Endothelial cell (in vitro differentiated cells): ENCODE data around the gene ZDHHC22. TPM values are rescaled to one million over a fixed set of nuclear protein-coding genes. Genes with fewer than 3 reads are reported as not detected.
A peak's percentile ranks its signal among the peaks of the same experiment; 100 is the strongest.

ENCODE experiments used
- DNase-seq: peaks from one replicate; pipeline ENCODE4 v3.0.0; 2021; ENCODE audit warnings: low spot score
- H3K27ac Mint-ChIP-seq: one replicate; pipeline ENCODE4 v1.8.0; 2021; ENCODE audit warnings: mixed read lengths, inconsistent platforms; ENCODE audit not compliant: unreplicated experiment
- H3K27me3 Mint-ChIP-seq: one replicate; pipeline ENCODE4 v1.8.0; 2021; ENCODE audit warnings: mild to moderate bottlenecking, moderate library complexity, mixed read lengths, inconsistent platforms; ENCODE audit not compliant: unreplicated experiment
- H3K36me3 Mint-ChIP-seq: one replicate; pipeline ENCODE4 v1.8.0; 2021; ENCODE audit warnings: mild to moderate bottlenecking, low read depth, mixed read lengths, inconsistent platforms; ENCODE audit not compliant: unreplicated experiment
- H3K4me1 Mint-ChIP-seq: one replicate; pipeline ENCODE4 v1.8.0; 2021; ENCODE audit warnings: mild to moderate bottlenecking, mixed read lengths, inconsistent platforms; ENCODE audit not compliant: unreplicated experiment
- H3K4me3 Mint-ChIP-seq: one replicate; pipeline ENCODE4 v1.8.0; 2021; ENCODE audit warnings: mild to moderate bottlenecking, mixed read lengths, inconsistent platforms; ENCODE audit not compliant: unreplicated experiment
- H3K9me3 Mint-ChIP-seq: one replicate; pipeline ENCODE4 v1.8.0; 2021; ENCODE audit warnings: mixed read lengths, inconsistent platforms; ENCODE audit not compliant: unreplicated experiment
- CTCF ChIP-seq: fragments of 200-600 bp; sonication (generic); IDR thresholded peaks from one replicate; pipeline ENCODE4 v1.5.0; 2021; ENCODE audit warnings: antibody characterized with exemption; ENCODE audit not compliant: unreplicated experiment
- total RNA-seq: library from RNA; stranded (reverse); fragmentation: NEBNext Ultra II Directional; extraction: Animal tissue kit (Norgen Biotek cat#: 25700); gene quantifications from one replicate; pipeline ENCODE4 v1.2.1, GENCODE V29; 2021; ENCODE audit not compliant: unreplicated experiment

The ZDHHC22 gene
- total RNA-seq, 1 donor from 2014 or later, result 12.0 TPM

GRCh38 chr14:77103951-77104350 lies 37.6 kb downstream of the ZDHHC22 start:
- Mint-ChIP-seq H3K9me3 (no peaks in the 10 kb centered on the region), H3K27me3 (peaks cover 7% of the 10 kb centered on the region), H3K36me3 (peaks cover 17% of the 10 kb centered on the region), H3K4me3 (peak overlapping the region; percentile 12), H3K4me1 (peaks cover 85% of the 10 kb centered on the region), H3K27ac (peak overlapping the region; percentile 80)
- no peak for DNase-seq
- TF ChIP-seq CTCF, result no peak

- Mint-ChIP-seq H3K27ac (no peak overlapping the region), H3K4me1 (peaks cover 84% of the 10 kb centered on the region), H3K4me3 (no peak overlapping the region), H3K36me3 (peaks cover 12% of the 10 kb centered on the region), H3K9me3 (no peaks in the 10 kb centered on the region), H3K27me3 (peaks cover 12% of the 10 kb centered on the region)
- TF ChIP-seq CTCF, result no peak
- DNase-seq, result no peak
Measured at GRCh38 chr14:77103475-77103874, 38.1 kb downstream of the ZDHHC22 start.

- H3K4me3 Mint-ChIP-seq, result no peak overlapping the region
- no peak for DNase-seq
- no peak for TF ChIP-seq CTCF
- H3K27ac Mint-ChIP-seq, result peak overlapping the region; percentile 45
- H3K27me3 Mint-ChIP-seq, result peaks cover 16% of the 10 kb centered on the region
- H3K4me1 Mint-ChIP-seq, result peaks cover 77% of the 10 kb centered on the region
- no peaks in the 10 kb centered on the region for H3K9me3 Mint-ChIP-seq
- H3K36me3 Mint-ChIP-seq, result peaks cover 5% of the 10 kb centered on the region
Measured at GRCh38 chr14:77102154-77102553, 39.4 kb downstream of the ZDHHC22 start.

GRCh38 chr14:77100961-77101360 lies 40.6 kb downstream of the ZDHHC22 start:
- no peaks in the 10 kb centered on the region for H3K9me3 Mint-ChIP-seq
- peaks cover 16% of the 10 kb centered on the region for H3K27me3 Mint-ChIP-seq
- TF ChIP-seq CTCF, result no peak
- DNase-seq, result no peak
- H3K36me3 Mint-ChIP-seq, result peaks cover 5% of the 10 kb centered on the region
- H3K4me1 Mint-ChIP-seq, result peaks cover 72% of the 10 kb centered on the region
- peak overlapping the region; percentile 92 for H3K27ac Mint-ChIP-seq
- H3K4me3 Mint-ChIP-seq, result peak overlapping the region; percentile 43

- TF ChIP-seq CTCF, result no peak
- peak overlapping the region; percentile 96 for H3K27ac Mint-ChIP-seq
- H3K4me1 Mint-ChIP-seq, result peaks cover 65% of the 10 kb centered on the region
- no peaks in the 10 kb centered on the region for H3K9me3 Mint-ChIP-seq
- H3K27me3 Mint-ChIP-seq, result peaks cover 16% of the 10 kb centered on the region
- peaks cover 3% of the 10 kb centered on the region for H3K36me3 Mint-ChIP-seq
- H3K4me3 Mint-ChIP-seq, result peak overlapping the region; percentile 94
- no peak for DNase-seq
Measured at GRCh38 chr14:77099425-77100167, 42.0 kb downstream of the ZDHHC22 start.
